DMS114 treated with DMSO at 0.1 percent for 48 hours (cell line): ENCODE measurements around the gene VSIG1.

Experiments used
- DNase-seq: peaks from one replicate; lab custom pipeline; 2025; ENCODE audit not compliant: unreplicated experiment; lab: John Stamatoyannopoulos, UW

The VSIG1 gene

GRCh38 chrX:108064001-108064400 lies 19.1 kb downstream of the VSIG1 start:
- no peak for DNase-seq

- DNase-seq, result no peak
Observed at GRCh38 chrX:108064613-108065012, 19.7 kb downstream of the VSIG1 start.

- no peak for DNase-seq
Observed at GRCh38 chrX:108068121-108068520, 23.3 kb downstream of the VSIG1 start.

GRCh38 chrX:108070891-108071290 lies 26.0 kb downstream of the VSIG1 start:
- DNase-seq, result no peak

- DNase-seq, result no peak
Observed at GRCh38 chrX:108071578-108071977, 26.7 kb downstream of the VSIG1 start.

GRCh38 chrX:108072746-108073145 lies 27.9 kb downstream of the VSIG1 start:
- DNase-seq, result no peak

- no peak for DNase-seq
Observed at GRCh38 chrX:108081110-108081509, 36.2 kb downstream of the VSIG1 start.

GRCh38 chrX:108087792-108088191 lies 42.9 kb downstream of the VSIG1 start:
- no peak for DNase-seq

GRCh38 chrX:108088511-108088910 lies 43.6 kb downstream of the VSIG1 start:
- no peak for DNase-seq

- peak; percentile 11 for DNase-seq
Observed at GRCh38 chrX:108090491-108091263, 45.8 kb downstream of the VSIG1 start.

GRCh38 chrX:108091264-108091877 lies 46.5 kb downstream of the VSIG1 start, which contains the start of the genes ATG4A and PSMD10:
Gene ATG4A (plus strand): TSS chrX:108091778. CDS start chrX:108091827, 49 bp downstream.
Gene PSMD10 (minus strand): TSS chrX:108091542. CDS start chrX:108091520, 22 bp downstream.
- peak; percentile 96 for DNase-seq

- no peak for DNase-seq
Observed at GRCh38 chrX:108091878-108092291, 47.0 kb downstream of the VSIG1 start.

- no peak for DNase-seq
Observed at GRCh38 chrX:108097380-108097779, 52.5 kb downstream of the VSIG1 start.

- DNase-seq, result no peak
Observed at GRCh38 chrX:108105473-108105872, 60.6 kb downstream of the VSIG1 start.

GRCh38 chrX:108114541-108114940 lies 69.7 kb downstream of the VSIG1 start:
- DNase-seq, result no peak

- no peak for DNase-seq
Observed at GRCh38 chrX:108117988-108118387, 73.1 kb downstream of the VSIG1 start.

GRCh38 chrX:108121291-108121690 lies 76.4 kb downstream of the VSIG1 start:
- DNase-seq, result no peak

- no peak for DNase-seq
Observed at GRCh38 chrX:108122748-108123147, 77.9 kb downstream of the VSIG1 start.

- no peak for DNase-seq
Observed at GRCh38 chrX:108123591-108124366, 78.9 kb downstream of the VSIG1 start.

- DNase-seq, result no peak
Observed at GRCh38 chrX:108126661-108127060, 81.8 kb downstream of the VSIG1 start.

- DNase-seq, result no peak
Observed at GRCh38 chrX:108127152-108127551, 82.3 kb downstream of the VSIG1 start.
